ENCODE data around the gene CYCS.
"Not testable (repeated sequence)": the region's sequence is repeated elsewhere in the genome, so short reads cannot be mapped to it uniquely, and the experiment has no call there.

Gene CYCS

GRCh38 chr7:25119102-25119501 is 6.0 kb downstream of the CYCS start:
- in situ Hi-C loops (cut with MboI; ENCODE audit: low sequenced_read_pairs): no loop called here

- in situ Hi-C loops (cut with MboI; ENCODE audit: low sequenced_read_pairs): no loop called here
Observed at GRCh38 chr7:25118048-25118753, 6.9 kb downstream of the CYCS start.

- in situ Hi-C loops (cut with MboI; ENCODE audit: low sequenced_read_pairs): no loop called here
Observed at GRCh38 chr7:25117226-25118047, 7.6 kb downstream of the CYCS start.

- in situ Hi-C loops (cut with MboI; ENCODE audit: low sequenced_read_pairs): no loop called here
Observed at GRCh38 chr7:25116621-25117020, 8.4 kb downstream of the CYCS start.

GRCh38 chr7:25110514-25110913 is 14.5 kb downstream of the CYCS start:
- in situ Hi-C loops (cut with MboI; ENCODE audit: low sequenced_read_pairs): not testable (repeated sequence)

- in situ Hi-C loops (cut with MboI; ENCODE audit: low sequenced_read_pairs): no loop called here
Observed at GRCh38 chr7:25109276-25109675, 15.8 kb downstream of the CYCS start.

GRCh38 chr7:25105911-25106310 is 19.1 kb downstream of the CYCS start:
- in situ Hi-C loops (cut with MboI; ENCODE audit: low sequenced_read_pairs): no loop called here

GRCh38 chr7:25103773-25104172 is 21.3 kb downstream of the CYCS start:
- in situ Hi-C loops (cut with MboI; ENCODE audit: low sequenced_read_pairs): no loop called here

GRCh38 chr7:25101817-25102216 is 23.2 kb downstream of the CYCS start:
- in situ Hi-C loops (cut with MboI; ENCODE audit: low sequenced_read_pairs): no loop called here

GRCh38 chr7:25098096-25099046 is 26.7 kb downstream of the CYCS start:
- in situ Hi-C loops (cut with MboI; ENCODE audit: low sequenced_read_pairs): no loop called here

GRCh38 chr7:25095516-25096345 is 29.3 kb downstream of the CYCS start:
- in situ Hi-C loops (cut with MboI; ENCODE audit: low sequenced_read_pairs): no loop called here

- in situ Hi-C loops (cut with MboI; ENCODE audit: low sequenced_read_pairs): no loop called here
Observed at GRCh38 chr7:25093268-25093826, 31.7 kb downstream of the CYCS start.

GRCh38 chr7:25091779-25092178 is 33.3 kb downstream of the CYCS start:
- in situ Hi-C loops (cut with MboI; ENCODE audit: low sequenced_read_pairs): no loop called here

GRCh38 chr7:25091176-25091575 is 33.9 kb downstream of the CYCS start:
- in situ Hi-C loops (cut with MboI; ENCODE audit: low sequenced_read_pairs): no loop called here

- in situ Hi-C loops (cut with MboI; ENCODE audit: low sequenced_read_pairs): no loop called here
Observed at GRCh38 chr7:25090374-25090773, 34.7 kb downstream of the CYCS start.

- in situ Hi-C loops (cut with MboI; ENCODE audit: low sequenced_read_pairs): no loop called here
Observed at GRCh38 chr7:25087855-25088254, 37.2 kb downstream of the CYCS start.

- in situ Hi-C loops (cut with MboI; ENCODE audit: low sequenced_read_pairs): no loop called here
Observed at GRCh38 chr7:25084821-25085220, 40.2 kb downstream of the CYCS start.

GRCh38 chr7:25083201-25083600 is 41.9 kb downstream of the CYCS start:
- in situ Hi-C loops (cut with MboI; ENCODE audit: low sequenced_read_pairs): no loop called here

- in situ Hi-C loops (cut with MboI; ENCODE audit: low sequenced_read_pairs): not testable (repeated sequence)
Observed at GRCh38 chr7:25082041-25082440, 43.0 kb downstream of the CYCS start.

GRCh38 chr7:25077096-25077495 is 48.0 kb downstream of the CYCS start:
- in situ Hi-C loops (cut with MboI; ENCODE audit: low sequenced_read_pairs): loop anchor here (10.0 kb wide), 1 partner anchor 272 kb away; no protein-coding TSS in a partner anchor
